Activated B cell treated with CpG ODN at 0.5 μM for 24 hours (primary cell): ENCODE results near the gene ITGB2. TPM values are rescaled to one million over a fixed set of nuclear protein-coding genes. Genes with fewer than 3 reads are reported as not detected.

Experiments
- ATAC-seq: fragments of 200-7000 bp; cut with Tn5 transposase; one replicate; pipeline ENCODE4 v1.10.0; 2021; ENCODE audit warnings: low read depth, mild to moderate bottlenecking, moderate library complexity
- CTCF ChIA-PET: fragments of 350-600 bp; sonication (Branson Sonifier 250); formaldehyde crosslinking; loops from one replicate; lab custom pipeline; 2021; ENCODE audit warnings: antibody characterized with exemption; lab: Charles Lee
- POLR2A ChIA-PET: fragments of 350-600 bp; sonication (Branson Sonifier 250); formaldehyde crosslinking; loops from one replicate; lab custom pipeline; 2021; ENCODE audit warnings: antibody characterized with exemption; lab: Charles Lee
- DNase-seq: peaks from one replicate; pipeline ENCODE4 v3.0.0; 2022
- H3K27ac Mint-ChIP-seq: one replicate; pipeline ENCODE4 v1.8.0; 2020; ENCODE audit warnings: mixed read lengths
- H3K27me3 Mint-ChIP-seq: one replicate; pipeline ENCODE4 v1.8.0; 2021; ENCODE audit warnings: mixed read lengths
- H3K36me3 Mint-ChIP-seq: one replicate; pipeline ENCODE4 v1.8.0; 2021; ENCODE audit warnings: low read depth, mixed read lengths
- H3K4me1 Mint-ChIP-seq: one replicate; pipeline ENCODE4 v1.8.0; 2021; ENCODE audit warnings: mixed read lengths
- H3K4me3 Mint-ChIP-seq: one replicate; pipeline ENCODE4 v1.8.0; 2020; ENCODE audit warnings: mild to moderate bottlenecking, mixed read lengths
- H3K9me3 Mint-ChIP-seq: one replicate; pipeline ENCODE4 v1.8.0; 2020; ENCODE audit warnings: mixed read lengths
- CTCF ChIP-seq: fragments of 200-600 bp; IDR thresholded peaks from one replicate; pipeline ENCODE4 v1.8.0; 2022; ENCODE audit warnings: antibody characterized with exemption, mild to moderate bottlenecking
- intact Hi-C: fragments of 100-400 bp; cut with micrococcal nuclease; formaldehyde crosslinking; loops from one replicate; pipeline ENCODE4 v1.15.1; 2024
- total RNA-seq: library from RNA; stranded (reverse); gene quantifications from 2 replicates; pipeline ENCODE4 v1.2.3, GENCODE V29; 2022

ITGB2 gene
- total RNA-seq, 1 donor from 2014 or later: 124 TPM

- DNase-seq (no peak), ATAC-seq (no peak)
- intact Hi-C loops: loop anchor here (2.0 to 10.0 kb wide), 3 partner anchors 353 to 1381 kb away; partner anchors contain the start of genes C21orf58 and PCNT
- Mint-ChIP-seq H3K9me3 (no peaks in the 10 kb centered on the region), H3K36me3 (peaks cover 35% of the 10 kb centered on the region), H3K4me1 (peaks cover 51% of the 10 kb centered on the region), H3K27me3 (no peaks in the 10 kb centered on the region), H3K4me3 (peak overlapping the region; percentile 88), H3K27ac (no peak overlapping the region)
- ChIA-PET POLR2A (interaction anchor here (0.8 to 1.2 kb wide), 2 partner anchors 10 to 17 kb away, joined by 3 read pairs; no protein-coding TSS in a partner anchor), CTCF (interaction anchor here (0.9 to 3.2 kb wide), 5 partner anchors 8 to 196 kb away, joined by 3 to 11 read pairs (median 4); no protein-coding TSS in a partner anchor)
- no peak for TF ChIP-seq CTCF
Observed at GRCh38 chr21:44941567-44941966, 20.9 kb upstream of the ITGB2 start.

- Mint-ChIP-seq H3K27me3 (no peaks in the 10 kb centered on the region), H3K27ac (peak overlapping the region; percentile 59), H3K4me3 (peak overlapping the region; percentile 88), H3K4me1 (peaks cover 44% of the 10 kb centered on the region), H3K36me3 (peaks cover 25% of the 10 kb centered on the region), H3K9me3 (no peaks in the 10 kb centered on the region)
- ATAC-seq: peak; percentile 54
- ChIA-PET POLR2A (interaction anchor here (0.6 to 2.1 kb wide), 15 partner anchors 9 to 170 kb away, joined by 3 to 11 read pairs (median 5); partner anchors contain the start of gene PTTG1IP), CTCF (interaction anchor here (1.2 to 3.2 kb wide), 2 partner anchors 139 to 188 kb away, joined by 4 to 11 read pairs; no protein-coding TSS in a partner anchor)
- intact Hi-C loops: loop anchor here (2.0 to 10.0 kb wide), 3 partner anchors 355 to 1382 kb away; partner anchors contain the start of genes C21orf58 and PCNT
- no peak for TF ChIP-seq CTCF
- no peak for DNase-seq
Observed at GRCh38 chr21:44940116-44940631, 19.5 kb upstream of the ITGB2 start.

GRCh38 chr21:44939532-44940115, 18.9 kb upstream of the ITGB2 start, which contains the start of gene SLX9:
Gene SLX9 (plus strand): TSS chr21:44940029. CDS start chr21:44940058, 29 bp downstream.
- H3K27ac Mint-ChIP-seq: peak within 1 kb of the TSS; percentile 84
- H3K36me3 Mint-ChIP-seq: peaks cover 19% of the 10 kb centered on the region
- ATAC-seq (peak; percentile 92), DNase-seq (peak; percentile 80)
- no peaks in the 10 kb centered on the region for H3K9me3 Mint-ChIP-seq
- CTCF ChIA-PET: interaction anchor here (1.2 to 3.2 kb wide), 2 partner anchors 139 to 189 kb away, joined by 4 to 11 read pairs; no protein-coding TSS in a partner anchor
- intact Hi-C loops: loop anchor here (2.0 to 10.0 kb wide), 5 partner anchors 19 to 1383 kb away; partner anchors contain the start of genes C21orf58, ITGB2, PCNT and PDXK
- H3K4me1 Mint-ChIP-seq: peaks cover 42% of the 10 kb centered on the region
- H3K4me3 Mint-ChIP-seq: peak within 1 kb of the TSS; percentile 88
- no peak for TF ChIP-seq CTCF
- POLR2A ChIA-PET: interaction anchor here (0.6 to 2.1 kb wide), 11 partner anchors 8 to 171 kb away, joined by 3 to 11 read pairs (median 5); partner anchors contain the start of gene PTTG1IP
- H3K27me3 Mint-ChIP-seq: no peaks in the 10 kb centered on the region

- intact Hi-C loops: loop anchor here (2.0 to 10.0 kb wide), 2 partner anchors 18 to 1224 kb away; partner anchors contain the start of genes ITGB2 and PDXK
- ATAC-seq (no peak), DNase-seq (no peak)
- no peaks in the 10 kb centered on the region for H3K27me3 Mint-ChIP-seq
- TF ChIP-seq CTCF: no peak
- H3K4me1 Mint-ChIP-seq: peaks cover 42% of the 10 kb centered on the region
- ChIA-PET CTCF (interaction anchor here (1.2 to 3.2 kb wide), 2 partner anchors 138 to 190 kb away, joined by 4 to 11 read pairs; no protein-coding TSS in a partner anchor), POLR2A (interaction anchor here (0.6 to 2.1 kb wide), 7 partner anchors 8 to 171 kb away, joined by 3 to 11 read pairs (median 5); partner anchors contain the start of gene PTTG1IP)
- peak overlapping the region; percentile 88 for H3K4me3 Mint-ChIP-seq
- no peaks in the 10 kb centered on the region for H3K9me3 Mint-ChIP-seq
- H3K36me3 Mint-ChIP-seq: peaks cover 13% of the 10 kb centered on the region
- no peak overlapping the region for H3K27ac Mint-ChIP-seq
Observed at GRCh38 chr21:44938772-44939531, 18.3 kb upstream of the ITGB2 start.
